HT1080 (cell line): ENCODE data around the gene VSTM2B. TPM values are rescaled to one million over a fixed set of nuclear protein-coding genes. Genes with fewer than 3 reads are reported as not detected.

Experiments
- total RNA-seq: library from RNA; depleted of rRNA; stranded (reverse); fragments of >200 nt; shearing (Covaris generic); gene quantifications from 2 replicates; pipeline ENCODE4 v1.2.3, GENCODE V29; 2014; rRNA removed

Gene VSTM2B
- total RNA-seq, 1 experiment from 2014 or later = not detected

Other genes starting within 250 kb of the VSTM2B start
- 157 and 170 TPM in 2 replicates for gene POP4, start 80.3 kb downstream of the VSTM2B start, total RNA-seq
- gene PLEKHF1, start 139.5 kb downstream of the VSTM2B start, total RNA-seq = 15.5 and 16.1 TPM in 2 replicates
- 34.3 and 34.5 TPM in 2 replicates for gene C19orf12, start 189.3 kb downstream of the VSTM2B start, total RNA-seq